HG03066 (cell line): ENCODE data around the gene CCDC32.

Experiments used
- ATAC-seq: cut with Tn5 transposase; IDR thresholded peaks from one replicate; pipeline ENCODE4 v1.9.1; 2021; ENCODE audit warnings: low read depth; ENCODE audit not compliant: unreplicated experiment

CCDC32 gene

GRCh38 chr15:40567111-40567510 lies 2.3 kb upstream of the CCDC32 start:
- no peak for ATAC-seq

- no peak for ATAC-seq
These were observed 744 bp upstream of the CCDC32 start for GRCh38 chr15:40565333-40566238.

GRCh38 chr15:40563426-40563825 lies 1.4 kb downstream of the CCDC32 start:
- ATAC-seq: no peak

GRCh38 chr15:40562691-40563090 lies 2.2 kb downstream of the CCDC32 start:
- ATAC-seq: no peak

GRCh38 chr15:40558952-40559742 lies 5.7 kb downstream of the CCDC32 start:
- ATAC-seq: no peak

- ATAC-seq: no peak
These were observed 9.0 kb downstream of the CCDC32 start for GRCh38 chr15:40555876-40556275.

GRCh38 chr15:40554161-40554525 lies 10.7 kb downstream of the CCDC32 start:
- ATAC-seq: no peak

GRCh38 chr15:40550341-40551037 lies 14.4 kb downstream of the CCDC32 start:
- ATAC-seq: peak; percentile 76

GRCh38 chr15:40549894-40550293 lies 14.9 kb downstream of the CCDC32 start:
- no peak for ATAC-seq

- ATAC-seq: no peak
These were observed 16.2 kb downstream of the CCDC32 start for GRCh38 chr15:40548610-40549009.

GRCh38 chr15:40545457-40545856 lies 19.4 kb downstream of the CCDC32 start:
- ATAC-seq: no peak

- ATAC-seq: peak; percentile 65
These were observed 21.1 kb downstream of the CCDC32 start for GRCh38 chr15:40543631-40544294.

- no peak for ATAC-seq
These were observed 21.8 kb downstream of the CCDC32 start for GRCh38 chr15:40543082-40543481.

- no peak for ATAC-seq
These were observed 25.9 kb downstream of the CCDC32 start for GRCh38 chr15:40538976-40539375.

GRCh38 chr15:40536501-40536900 lies 28.3 kb downstream of the CCDC32 start:
- ATAC-seq: no peak

- no peak for ATAC-seq
These were observed 30.5 kb downstream of the CCDC32 start for GRCh38 chr15:40534371-40534770.

GRCh38 chr15:40533763-40534364 lies 31.0 kb downstream of the CCDC32 start:
- ATAC-seq: no peak

GRCh38 chr15:40528801-40529200 lies 36.0 kb downstream of the CCDC32 start:
- ATAC-seq: no peak

GRCh38 chr15:40525855-40526254 lies 39.0 kb downstream of the CCDC32 start:
- ATAC-seq: no peak

GRCh38 chr15:40523611-40524010 lies 41.2 kb downstream of the CCDC32 start:
- ATAC-seq: no peak
